Measurements from ENCODE around the gene FST. TPM values are rescaled to one million over a fixed set of nuclear protein-coding genes. Genes with fewer than 3 reads are reported as not detected.

FST gene
- total and polyA plus RNA-seq, 10 of the 15 experiments (the other 5 are each of a cell fraction or from before 2014, with no cell fraction given) = 0.23 TPM; not detected in 9

DNA sequence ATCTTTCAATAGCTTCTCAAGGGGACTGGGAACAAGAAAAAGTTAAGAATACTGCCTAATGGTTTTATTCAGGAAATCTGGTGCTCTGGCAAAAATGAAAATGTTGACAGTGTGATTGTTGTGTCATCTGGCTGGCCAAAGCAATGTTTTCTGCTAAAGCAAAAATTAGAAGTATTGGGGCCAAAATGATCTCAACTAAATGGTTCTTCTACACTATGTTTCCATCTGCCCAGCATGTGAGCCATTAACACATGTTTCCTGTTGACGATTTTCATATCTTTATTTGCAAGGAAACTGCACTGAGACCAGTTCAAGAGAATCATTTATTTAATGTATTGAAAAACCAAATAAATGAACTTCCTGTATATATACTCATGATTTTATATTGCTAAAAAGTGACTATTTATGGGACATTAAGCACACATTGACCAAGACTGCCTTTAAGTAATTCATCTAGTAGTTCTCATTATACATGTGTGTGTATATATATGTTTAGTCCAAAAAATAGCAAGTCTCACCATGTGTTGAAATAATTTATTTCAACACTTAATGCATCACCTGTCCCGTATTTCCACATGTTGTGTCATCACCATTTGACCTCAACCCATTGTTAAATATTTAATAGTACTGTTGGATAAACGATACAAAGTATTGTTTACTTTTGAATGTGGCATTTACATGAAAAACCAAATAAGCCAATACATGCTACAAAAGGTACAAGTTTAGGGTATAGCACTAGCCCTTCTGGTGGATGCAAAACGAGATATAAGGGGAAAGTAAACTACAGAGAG is 7.5 kb upstream of the FST start (continued):
- TF ChIP-seq BRCA1 (IDR thresholded peaks at IDR 0.05; ENCODE audit: low read depth, low read length) (no peak), CHD2 (IDR thresholded peaks at IDR 0.05; ENCODE audit: borderline replicate concordance, low read depth, low read length) (no peak)

DNA sequence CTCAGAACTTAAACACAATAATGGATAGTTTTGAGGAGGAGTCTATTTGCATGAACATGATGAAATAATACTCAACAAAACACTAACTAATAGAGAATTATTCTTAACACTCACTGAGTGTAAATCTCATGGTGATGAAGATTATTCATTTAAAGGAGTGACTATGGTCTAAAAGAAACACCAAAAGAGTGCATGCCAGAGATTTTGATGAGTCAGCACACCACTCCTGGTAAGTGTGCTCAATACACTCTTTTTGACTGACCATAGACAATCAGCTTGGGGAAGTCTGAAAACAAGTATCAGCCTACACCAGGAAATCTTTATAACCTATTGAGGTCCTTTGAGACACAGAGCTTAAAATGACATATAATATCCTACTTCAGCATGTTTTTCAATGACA is 6.8 kb upstream of the FST start:
- Histone ChIP-seq H3K4me3 (no peak overlapping the region), H3K9ac (ENCODE audit: control insufficient read depth, insufficient read depth, low read length) (no peak overlapping the region), H3K79me2 (ENCODE audit: control insufficient read depth, insufficient read depth, low read length) (no peaks in the 10 kb centered on the region), H3K9me3 (replicated peaks; ENCODE audit: control insufficient read depth, insufficient read depth, low read length) (no peaks in the 10 kb centered on the region), H3K27ac (ENCODE audit: control insufficient read depth, insufficient read depth) (no peak overlapping the region), H4K20me1 (ENCODE audit: control insufficient read depth, insufficient read depth) (no peaks in the 10 kb centered on the region), H3K36me3 (ENCODE audit: control insufficient read depth in 2 of 2, insufficient read depth in 2 of 2, low read length in 1 of 2) (no peaks in the 10 kb centered on the region), H3K4me1 (ENCODE audit: control insufficient read depth, insufficient read depth, low read length) (no peaks in the 10 kb centered on the region), H2AFZ (ENCODE audit: control insufficient read depth, low read depth, low read length) (no peak overlapping the region), H3K4me2 (ENCODE audit: control insufficient read depth, insufficient read depth) (no peak overlapping the region), H3K27me3 (replicated peaks in 1 of 2; ENCODE audit: control insufficient read depth in 2 of 2, insufficient read depth in 2 of 2, low read length in 1 of 2) (peaks cover 1 to 12% of the 10 kb centered on the region in 2 experiments; a peak in 2 of 4 replicates)
- RAD21 ChIA-PET (ENCODE audit: unreplicated experiment) = no interaction called here
- no peak for DNase-seq (ENCODE audit: low read depth, low spot score)
- FAIRE-seq = no peak
- POLR2A ChIA-PET = no interaction called here
- ATAC-seq = no peak
- intact Hi-C loops (cut with micrococcal nuclease; ENCODE audit: unreplicated experiment) (no loop called here), in situ Hi-C loops (cut with MboI) (no loop called here)
- BruUV-seq (replicated peaks) = no TSS peak
- TF ChIP-seq POLR2A (IDR thresholded peaks at IDR 0.05; ENCODE audit: low read depth, low read length) (no peak), PAX8 (IDR thresholded peaks at IDR 0.05) (no peak), ZNF207 (IDR thresholded peaks at IDR 0.05; ENCODE audit: borderline replicate concordance) (no peak)
- CTCF ChIA-PET = interaction anchor here (0.5 to 5.9 kb wide), 3 partner anchors 27 to 761 kb away, joined by 3 to 38 read pairs (median 3); no protein-coding TSS in a partner anchor
- SMC1A ChIA-PET (ENCODE audit: uncharacterized antibody, unreplicated experiment) = interaction anchor here (1.2 kb wide), 1 partner anchor 37 kb away, joined by 3 read pairs; no protein-coding TSS in a partner anchor

DNA sequence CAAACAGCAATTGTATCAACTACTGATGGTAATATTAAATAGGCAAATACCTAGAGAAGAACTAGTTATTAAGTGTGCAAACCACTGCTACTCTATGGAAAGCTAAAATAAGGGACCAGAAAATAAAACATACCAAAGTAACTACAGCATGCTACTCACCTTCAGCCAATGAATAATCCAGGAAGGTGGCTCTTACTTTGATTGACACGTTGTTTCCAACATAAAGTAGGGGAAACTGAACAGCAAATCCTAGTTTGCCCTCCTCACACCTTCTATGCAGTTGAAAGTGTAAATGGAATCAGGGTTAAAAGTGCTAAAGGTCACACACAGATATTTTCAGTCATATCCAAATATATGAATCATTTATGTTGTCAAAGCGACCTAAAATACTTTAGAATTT is 5.1 kb upstream of the FST start:
- no peak overlapping the region for H3K4me2 ChIP-seq (ENCODE audit: control insufficient read depth, insufficient read depth)
- no peaks in the 10 kb centered on the region for H3K4me1 ChIP-seq (ENCODE audit: control insufficient read depth, insufficient read depth, low read length)
- H3K36me3 ChIP-seq (ENCODE audit: control insufficient read depth in 2 of 2, insufficient read depth in 2 of 2, low read length in 1 of 2) = no peaks in the 10 kb centered on the region
- H3K9me3 ChIP-seq (replicated peaks; ENCODE audit: control insufficient read depth, insufficient read depth, low read length) = no peaks in the 10 kb centered on the region
- RAD21 ChIA-PET (ENCODE audit: unreplicated experiment) = no interaction called here
- in situ Hi-C loops (cut with MboI) (no loop called here), intact Hi-C loops (cut with micrococcal nuclease; ENCODE audit: unreplicated experiment) (loop anchor here (5.0 kb wide), 1 partner anchor 517 kb away; no protein-coding TSS in a partner anchor)
- no peak overlapping the region for H3K4me3 ChIP-seq
- H3K27me3 ChIP-seq (replicated peaks in 1 of 2; ENCODE audit: control insufficient read depth in 2 of 2, insufficient read depth in 2 of 2, low read length in 1 of 2) = peaks cover 1 to 14% of the 10 kb centered on the region in 2 experiments; a peak in 3 of 4 replicates
- no peak overlapping the region for H3K9ac ChIP-seq (ENCODE audit: control insufficient read depth, insufficient read depth, low read length)
- no peak overlapping the region for H3K27ac ChIP-seq (ENCODE audit: control insufficient read depth, insufficient read depth)
- CTCF ChIA-PET = interaction anchor here (0.6 to 5.9 kb wide), 4 partner anchors 168 to 759 kb away, joined by 3 to 38 read pairs (median 4); no protein-coding TSS in a partner anchor
- WGBS (ENCODE audit: insufficient coverage, insufficient replicate concordance, low lambda C conversion rate, missing lambda C conversion rate) = 5% methylated on average over 2 of the region's 2 CpGs
- H4K20me1 ChIP-seq (ENCODE audit: control insufficient read depth, insufficient read depth) = no peaks in the 10 kb centered on the region
- ATAC-seq = no peak
- POLR2A ChIA-PET = no interaction called here
- H3K79me2 ChIP-seq (ENCODE audit: control insufficient read depth, insufficient read depth, low read length) = no peaks in the 10 kb centered on the region
- H2AFZ ChIP-seq (ENCODE audit: control insufficient read depth, low read depth, low read length) = no peak overlapping the region
- no peak for FAIRE-seq
- SMC1A ChIA-PET (ENCODE audit: uncharacterized antibody, unreplicated experiment) = no interaction called here
- no TSS peak for BruUV-seq (replicated peaks)
- no peak for DNase-seq (ENCODE audit: low read depth, low spot score)
- TF ChIP-seq TAF1 (IDR thresholded peaks at IDR 0.05; ENCODE audit: borderline replicate concordance, low read depth, low read length) (no peak), KLF5 (IDR thresholded peaks at IDR 0.05; ENCODE audit: partially characterized antibody) (no peak), LARP7 (IDR thresholded peaks at IDR 0.05) (no peak), RAD21 (IDR thresholded peaks at IDR 0.05; ENCODE audit: insufficient read depth, low read depth, low read length) (no peak), HDAC6 (IDR thresholded peaks at IDR 0.05; ENCODE audit: unreplicated experiment) (no peak), JUNB (IDR thresholded peaks at IDR 0.05) (no peak), CREM (IDR thresholded peaks at IDR 0.05; ENCODE audit: low read depth) (no peak), ZZZ3 (IDR thresholded peaks at IDR 0.05; ENCODE audit: control insufficient read depth, insufficient read length, low read depth) (no peak), RFX5 (IDR thresholded peaks at IDR 0.05; ENCODE audit: low read depth, low read length) (no peak)
- TF ChIP-seq, protein P1, sequence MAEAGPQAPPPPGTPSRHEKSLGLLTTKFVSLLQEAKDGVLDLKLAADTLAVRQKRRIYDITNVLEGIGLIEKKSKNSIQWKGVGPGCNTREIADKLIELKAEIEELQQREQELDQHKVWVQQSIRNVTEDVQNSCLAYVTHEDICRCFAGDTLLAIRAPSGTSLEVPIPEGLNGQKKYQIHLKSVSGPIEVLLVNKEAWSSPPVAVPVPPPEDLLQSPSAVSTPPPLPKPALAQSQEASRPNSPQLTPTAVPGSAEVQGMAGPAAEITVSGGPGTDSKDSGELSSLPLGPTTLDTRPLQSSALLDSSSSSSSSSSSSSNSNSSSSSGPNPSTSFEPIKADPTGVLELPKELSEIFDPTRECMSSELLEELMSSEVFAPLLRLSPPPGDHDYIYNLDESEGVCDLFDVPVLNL (IDR thresholded peaks at IDR 0.05; ENCODE audit: low read depth, low read length) = no peak
- TF ChIP-seq, protein P2, sequence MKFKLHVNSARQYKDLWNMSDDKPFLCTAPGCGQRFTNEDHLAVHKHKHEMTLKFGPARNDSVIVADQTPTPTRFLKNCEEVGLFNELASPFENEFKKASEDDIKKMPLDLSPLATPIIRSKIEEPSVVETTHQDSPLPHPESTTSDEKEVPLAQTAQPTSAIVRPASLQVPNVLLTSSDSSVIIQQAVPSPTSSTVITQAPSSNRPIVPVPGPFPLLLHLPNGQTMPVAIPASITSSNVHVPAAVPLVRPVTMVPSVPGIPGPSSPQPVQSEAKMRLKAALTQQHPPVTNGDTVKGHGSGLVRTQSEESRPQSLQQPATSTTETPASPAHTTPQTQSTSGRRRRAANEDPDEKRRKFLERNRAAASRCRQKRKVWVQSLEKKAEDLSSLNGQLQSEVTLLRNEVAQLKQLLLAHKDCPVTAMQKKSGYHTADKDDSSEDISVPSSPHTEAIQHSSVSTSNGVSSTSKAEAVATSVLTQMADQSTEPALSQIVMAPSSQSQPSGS (IDR thresholded peaks at IDR 0.05; ENCODE audit: low read length) = no peak

Data from GM12878 (cell line).